NCI-H2227 (cell line): ENCODE data around the gene ULBP2.

Experiments
- DNase-seq: peaks from one replicate; lab custom pipeline; 2025; ENCODE audit not compliant: unreplicated experiment; lab: John Stamatoyannopoulos, UW

Gene ULBP2

GRCh38 chr6:149941583-149942460, at the start of gene ULBP2:
Gene ULBP2, plus strand, starts transcription at chr6:149942014. Its CDS starts 59 bp downstream, at chr6:149942073.
- DNase-seq = peak; percentile 77

GRCh38 chr6:149895048-149895590, 46.7 kb upstream of the ULBP2 start:
- no peak for DNase-seq

- DNase-seq = no peak
Observed at GRCh38 chr6:149895833-149896271, 46.0 kb upstream of the ULBP2 start.

- no peak for DNase-seq
Observed at GRCh38 chr6:149896491-149896890, 45.3 kb upstream of the ULBP2 start.

GRCh38 chr6:149897015-149897697, 44.7 kb upstream of the ULBP2 start:
- DNase-seq = no peak

- DNase-seq = no peak
Observed at GRCh38 chr6:149897855-149898744, 43.7 kb upstream of the ULBP2 start, which contains the start of gene RAET1E. Gene RAET1E, minus strand, starts transcription at chr6:149898113. Its CDS starts 7,212 bp downstream, at chr6:149890901.

GRCh38 chr6:149898966-149899365, 42.8 kb upstream of the ULBP2 start:
- no peak for DNase-seq

GRCh38 chr6:149899486-149899885, 42.3 kb upstream of the ULBP2 start:
- DNase-seq = no peak

GRCh38 chr6:149899926-149900619, 41.7 kb upstream of the ULBP2 start:
- no peak for DNase-seq

- DNase-seq = no peak
Observed at GRCh38 chr6:149900620-149901443, 41.0 kb upstream of the ULBP2 start.

- DNase-seq = no peak
Observed at GRCh38 chr6:149901444-149902140, 40.2 kb upstream of the ULBP2 start.

GRCh38 chr6:149903938-149904611, 37.7 kb upstream of the ULBP2 start:
- no peak for DNase-seq

- no peak for DNase-seq
Observed at GRCh38 chr6:149904661-149905370, 37.0 kb upstream of the ULBP2 start.

GRCh38 chr6:149905371-149905910, 36.4 kb upstream of the ULBP2 start:
- no peak for DNase-seq

- no peak for DNase-seq
Observed at GRCh38 chr6:149905911-149906371, 35.9 kb upstream of the ULBP2 start.

GRCh38 chr6:149906405-149906804, 35.4 kb upstream of the ULBP2 start:
- DNase-seq = no peak

GRCh38 chr6:149907317-149907716, 34.5 kb upstream of the ULBP2 start:
- no peak for DNase-seq
